ENCODE data around the gene MAP4K3.
"Not testable (repeated sequence)": the region's sequence is repeated elsewhere in the genome, so short reads cannot be mapped to it uniquely, and the experiment has no call there.

Gene MAP4K3

GRCh38 chr2:39246382-39246980 is 190.6 kb downstream of the MAP4K3 start:
- no peak for TF ChIP-seq CTCF (conservative IDR thresholded peaks at IDR 0.05; ENCODE audit: low read depth, low read length)
- DNase-seq (ENCODE audit: low read depth) = no peak
- no peak overlapping the region for H3K4me3 ChIP-seq (ENCODE audit: low read depth, low read length)

- DNase-seq (ENCODE audit: low read depth); H3K4me3 ChIP-seq (ENCODE audit: low read depth, low read length): not testable (repeated sequence)
Observed at GRCh38 chr2:39244963-39245625, 192.0 kb downstream of the MAP4K3 start.

- not testable (repeated sequence) for DNase-seq (ENCODE audit: low read depth); H3K4me3 ChIP-seq (ENCODE audit: low read depth, low read length)
Observed at GRCh38 chr2:39244241-39244862, 192.7 kb downstream of the MAP4K3 start.

GRCh38 chr2:39243469-39244123 is 193.5 kb downstream of the MAP4K3 start, which contains the start of gene CDKL4:
CDKL4 (minus strand) TSS chr2:39243970.
- no peak for TF ChIP-seq CTCF (conservative IDR thresholded peaks at IDR 0.05; ENCODE audit: low read depth, low read length)
- no peak for DNase-seq (ENCODE audit: low read depth)
- peak within 1 kb of the TSS; percentile 54 for H3K4me3 ChIP-seq (ENCODE audit: low read depth, low read length)

- no peak for TF ChIP-seq CTCF (conservative IDR thresholded peaks at IDR 0.05; ENCODE audit: low read depth, low read length)
- H3K4me3 ChIP-seq (ENCODE audit: low read depth, low read length) = no peak overlapping the region
- no peak for DNase-seq (ENCODE audit: low read depth)
Observed at GRCh38 chr2:39241588-39241987, 195.5 kb downstream of the MAP4K3 start.

GRCh38 chr2:39240758-39241157 is 196.3 kb downstream of the MAP4K3 start:
- no peak for TF ChIP-seq CTCF (conservative IDR thresholded peaks at IDR 0.05; ENCODE audit: low read depth, low read length)
- H3K4me3 ChIP-seq (ENCODE audit: low read depth, low read length) = no peak overlapping the region
- no peak for DNase-seq (ENCODE audit: low read depth)

- no peak overlapping the region for H3K4me3 ChIP-seq (ENCODE audit: low read depth, low read length)
- DNase-seq (ENCODE audit: low read depth) = peak; percentile 40
- TF ChIP-seq CTCF (conservative IDR thresholded peaks at IDR 0.05; ENCODE audit: low read depth, low read length) = no peak
Observed at GRCh38 chr2:39234754-39235153, 202.3 kb downstream of the MAP4K3 start.

All from choroid plexus epithelial cell (primary cell).